H1 (cell line): ENCODE measurements around the gene ARHGEF10L. TPM values are rescaled to one million over a fixed set of nuclear protein-coding genes. Genes with fewer than 3 reads are reported as not detected.
A peak's percentile ranks its signal among the peaks of the same experiment; 100 is the strongest.

ENCODE experiments used
- CTCF ChIA-PET: fragments of 300-600 bp; sonication (Branson Sonifier 250); formaldehyde crosslinking; loops from one replicate; lab custom pipeline; 2021; ENCODE audit not compliant: partially characterized antibody; lab: Charles Lee
- POLR2A ChIA-PET: fragments of 300-600 bp; sonication (Branson Sonifier 250); formaldehyde crosslinking; loops from one replicate; lab custom pipeline; 2021; ENCODE audit warnings: inconsistent platforms; ENCODE audit not compliant: partially characterized antibody; lab: Charles Lee
- DNase-seq, 2 experiments: peaks; one replicate each; pipeline versions ENCODE4 v3.0.0 to v3.0.0-alpha.2; 2010 to 2022; ENCODE audit warnings: low spot score in 2 of 2, low read depth in 1 of 2, mixed read lengths in 1 of 2
- FAIRE-seq: peaks from 2 replicates; lab custom pipeline; 2011; peaks lifted over from hg19 to GRCh38; lab: Jason Lieb, UNC
- H2AFZ ChIP-seq: 2 replicates; pipeline ENCODE4 v1.8.1; 2012; ENCODE audit warnings: low read length, inconsistent platforms
- H2AK5ac ChIP-seq: 2 replicates; pipeline ENCODE4 v1.6.1; 2013; ENCODE audit warnings: low read depth, low read length
- H2BK120ac ChIP-seq: replicated peaks from 2 replicates; pipeline ENCODE3; 2013; ENCODE audit warnings: low read depth, low read length, inconsistent platforms
- H2BK12ac ChIP-seq: 2 replicates; pipeline ENCODE4 v1.6.1; 2013; ENCODE audit warnings: low read depth, low read length
- H2BK15ac ChIP-seq: 2 replicates; pipeline ENCODE4 v1.6.1; 2013; ENCODE audit warnings: low read length
- H2BK20ac ChIP-seq: 2 replicates; pipeline ENCODE4 v1.6.1; 2013; ENCODE audit warnings: low read length
- H2BK5ac ChIP-seq: 2 replicates; pipeline ENCODE4 v1.6.1; 2013; ENCODE audit warnings: low read depth, low read length
- H3K14ac ChIP-seq: 2 replicates; pipeline ENCODE4 v1.6.1; 2013; ENCODE audit warnings: inconsistent platforms; ENCODE audit not compliant: insufficient read length
- H3K18ac ChIP-seq: 2 replicates; pipeline ENCODE4 v1.6.1; 2013; ENCODE audit warnings: low read length; ENCODE audit errors: extremely low read depth
- H3K23ac ChIP-seq: 2 replicates; pipeline ENCODE4 v1.6.1; 2013; ENCODE audit warnings: inconsistent platforms; ENCODE audit not compliant: insufficient read length
- H3K23me2 ChIP-seq: 2 replicates; pipeline ENCODE4 v1.6.1; 2013; ENCODE audit warnings: low read depth, low read length
- H3K27ac ChIP-seq: 2 replicates; pipeline ENCODE4 v1.6.1; 2011; ENCODE audit warnings: low read depth, low read length, inconsistent platforms
- H3K27me3 ChIP-seq, 4 experiments: replicated peaks in 1 of 4; 1 replicate in 1 of 4; 2 replicates in 3 of 4; pipeline versions ENCODE4 v1.6.1 to v1.8.1; 2011 to 2013; ENCODE audit warnings: low read length in 3 of 4, mild to moderate bottlenecking in 3 of 4, inconsistent platforms in 2 of 4, mixed read lengths in 2 of 4, moderate library complexity in 1 of 4; ENCODE audit not compliant: control insufficient read depth in 3 of 4, insufficient read depth in 3 of 4; ENCODE audit errors: extremely low read depth in 1 of 4
- H3K36me3 ChIP-seq, 4 experiments: 2 replicates each; pipeline versions ENCODE4 v1.6.1 to v1.8.1; 2011 to 2013; ENCODE audit warnings: mild to moderate bottlenecking in 4 of 4, low read length in 3 of 4, moderate library complexity in 2 of 4, control low read depth in 1 of 4, inconsistent platforms in 1 of 4; ENCODE audit not compliant: insufficient read depth in 4 of 4, control insufficient read depth in 2 of 4
- H3K4ac ChIP-seq: replicated peaks from 2 replicates; pipeline ENCODE3; 2013; ENCODE audit warnings: low read length, low read depth, mixed read lengths, inconsistent platforms; ENCODE audit not compliant: insufficient read length
- H3K4me1 ChIP-seq, 4 experiments: replicated peaks in 1 of 4; 1 replicate in 1 of 4; 2 replicates in 3 of 4; pipeline versions ENCODE4 v1.6.1 to v1.8.1; 2011 to 2013; ENCODE audit warnings: low read length in 3 of 4, inconsistent platforms in 2 of 4, mixed read lengths in 1 of 4; ENCODE audit not compliant: insufficient read depth in 4 of 4, control insufficient read depth in 3 of 4
- H3K4me2 ChIP-seq, 2 experiments: 2 replicates each; pipeline versions ENCODE4 v1.6.1 to v1.8.1; 2011 to 2013; ENCODE audit warnings: low read depth in 2 of 2, low read length in 2 of 2, control low read depth in 1 of 2, inconsistent platforms in 1 of 2, mild to moderate bottlenecking in 1 of 2; ENCODE audit not compliant: insufficient read depth in 1 of 2
- H3K4me3 ChIP-seq, 4 experiments: fragments of 200-600, 300-600 bp in 1 of 4; sonication (generic), shearing (Covaris generic), sonication (Bioruptor Twin) in 1 of 4; 2 replicates each; pipeline versions ENCODE4 v1.5.1 to v1.8.1; 2011 to 2016; ENCODE audit warnings: low read length in 4 of 4, low read depth in 3 of 4, control low read depth in 2 of 4, inconsistent platforms in 2 of 4, mild to moderate bottlenecking in 2 of 4, mixed read lengths in 1 of 4, moderate library complexity in 1 of 4; ENCODE audit not compliant: insufficient read depth in 2 of 4; ENCODE audit errors: extremely low read depth in 1 of 4
- H3K56ac ChIP-seq: replicated peaks from 2 replicates; pipeline ENCODE3; 2013; ENCODE audit warnings: low read depth, mild to moderate bottlenecking, mixed read lengths, low read length, inconsistent platforms; ENCODE audit not compliant: insufficient read length
- H3K79me1 ChIP-seq: 2 replicates; pipeline ENCODE4 v1.6.1; 2013; ENCODE audit warnings: low read depth, low read length, control low read depth
- H3K79me2 ChIP-seq, 2 experiments: 2 replicates each; pipeline versions ENCODE4 v1.6.1 to v1.8.1; 2012 to 2013; ENCODE audit warnings: low read length in 2 of 2, mild to moderate bottlenecking in 2 of 2, inconsistent platforms in 1 of 2; ENCODE audit not compliant: insufficient read depth in 2 of 2, control insufficient read depth in 1 of 2
- H3K9ac ChIP-seq, 4 experiments: replicated peaks in 1 of 4; 1 replicate in 1 of 4; 2 replicates in 3 of 4; pipeline versions ENCODE4 v1.6.1 to v1.8.1; 2011 to 2013; ENCODE audit warnings: low read depth in 3 of 4, low read length in 3 of 4, control low read depth in 2 of 4, mild to moderate bottlenecking in 2 of 4, moderate library complexity in 2 of 4, inconsistent platforms in 1 of 4; ENCODE audit errors: extremely low read depth in 1 of 4
- H3K9me3 ChIP-seq, 2 experiments: 2 replicates each; pipeline versions ENCODE4 v1.6.1 to v1.8.1; 2012 to 2013; ENCODE audit warnings: mild to moderate bottlenecking in 2 of 2, moderate library complexity in 2 of 2, control low read depth in 1 of 2, inconsistent platforms in 1 of 2, low read depth in 1 of 2, low read length in 1 of 2, mixed read lengths in 1 of 2; ENCODE audit not compliant: insufficient read depth in 2 of 2
- H4K20me1 ChIP-seq, 2 experiments: replicated peaks in 1 of 2; 2 replicates each; pipeline versions ENCODE3 to v1.8.1; 2011 to 2013; ENCODE audit warnings: inconsistent platforms in 2 of 2, low read length in 2 of 2, mild to moderate bottlenecking in 1 of 2; ENCODE audit not compliant: insufficient read depth in 2 of 2, control insufficient read depth in 1 of 2
- H4K5ac ChIP-seq: 2 replicates; pipeline ENCODE4 v1.6.1; 2013; ENCODE audit warnings: low read length, low read depth, mixed read lengths, inconsistent platforms; ENCODE audit not compliant: insufficient read length
- H4K8ac ChIP-seq: 2 replicates; pipeline ENCODE4 v1.8.0; 2013; ENCODE audit warnings: mild to moderate bottlenecking, moderate library complexity, low read length, inconsistent platforms; ENCODE audit not compliant: insufficient read depth; ENCODE audit errors: extremely low read depth
- H4K91ac ChIP-seq: replicated peaks from 2 replicates; pipeline ENCODE3; 2013; ENCODE audit warnings: low read length, mixed read lengths, inconsistent platforms; ENCODE audit not compliant: insufficient read length
- CREB1 ChIP-seq: IDR thresholded peaks from 2 replicates; pipeline ENCODE4 v1.6.1; 2012; ENCODE audit warnings: inconsistent platforms
- E2F6 ChIP-seq: IDR thresholded peaks from 2 replicates; pipeline ENCODE4 v1.6.1; 2012; ENCODE audit warnings: inconsistent platforms
- EP300 ChIP-seq, 2 experiments: IDR thresholded peaks; 1 replicate in 1 of 2; 2 replicates in 1 of 2; pipeline ENCODE4 v1.6.1; 2011 to 2012; ENCODE audit warnings: low read depth in 2 of 2, low read length in 2 of 2, mild to moderate bottlenecking in 2 of 2, borderline replicate concordance in 1 of 2, inconsistent platforms in 1 of 2, moderate library complexity in 1 of 2
- GABPA ChIP-seq: IDR thresholded peaks from 2 replicates; pipeline ENCODE4 v1.6.1; 2011; ENCODE audit warnings: mild to moderate bottlenecking, low read length, moderate library complexity, borderline replicate concordance; ENCODE audit not compliant: insufficient read depth
- HDAC6 ChIP-seq: IDR thresholded peaks from one replicate; pipeline ENCODE4 v1.7.1; 2012; ENCODE audit warnings: low read depth, mild to moderate bottlenecking, inconsistent platforms, low read length, moderate library complexity
- PHF8 ChIP-seq: fragments of 200-600 bp; sonication (generic); conservative IDR thresholded peaks from 2 replicates; pipeline ENCODE4 v1.7.1; 2012; ENCODE audit warnings: low read depth, mild to moderate bottlenecking, inconsistent platforms, low read length, moderate library complexity
- RAD21 ChIP-seq, 2 experiments: IDR thresholded peaks in 1 of 2; conservative IDR thresholded peaks in 1 of 2; 2 replicates each; pipeline ENCODE4 v1.6.1; 2011; ENCODE audit warnings: low read depth in 2 of 2, low read length in 2 of 2, improper control_type of control experiment in 1 of 2, inconsistent platforms in 1 of 2, mild to moderate bottlenecking in 1 of 2, moderate library complexity in 1 of 2
- SIN3A ChIP-seq, 2 experiments: IDR thresholded peaks in 1 of 2; conservative IDR thresholded peaks in 1 of 2; 2 replicates each; pipeline ENCODE4 v1.6.1; 2011 to 2012; ENCODE audit warnings: low read length in 2 of 2, improper control_type of control experiment in 1 of 2, low read depth in 1 of 2, mild to moderate bottlenecking in 1 of 2
- SP2 ChIP-seq: IDR thresholded peaks from 2 replicates; pipeline ENCODE4 v1.6.1; 2012; ENCODE audit warnings: mild to moderate bottlenecking, low read length, inconsistent platforms
- WGBS, 2 experiments: shearing (Covaris generic) in 1 of 2; methylation state at CpG; one replicate each; pipeline versions ENCODE4 v1.1.6 to v1.1.7; 2013 to 2015; ENCODE audit warnings: low lambda C conversion rate in 2 of 2, mixed read lengths in 2 of 2, inconsistent platforms in 1 of 2, low coverage in 1 of 2, missing lambda C conversion rate in 1 of 2; ENCODE audit not compliant: insufficient replicate concordance in 2 of 2, insufficient coverage in 1 of 2, insufficient read length in 1 of 2; ENCODE audit errors: extremely low coverage in 1 of 2, missing lambda C conversion rate in 1 of 2; 5-methylcytosine and 5-hydroxymethylcytosine counted together
- polyA plus RNA-seq, 7 experiments: library from polyadenylated mRNA; depleted of rRNA in 3 of 7; stranded (reverse) in 5 of 7; unstranded in 2 of 7; fragments of >200 nt in 5 of 7; fragments of 200-250 nt in 2 of 7; gene quantifications; 1 replicate in 5 of 7; 2 replicates in 1 of 7; 4 replicates in 1 of 7; pipeline versions ENCODE4 v1.2.1 to v1.2.3, GENCODE V29; 2011 to 2013; ENCODE audit warnings: missing spikeins in 2 of 7, mixed read lengths in 2 of 7
- total RNA-seq: library from RNA; stranded (reverse); fragmentation: NEBNext Ultra II Directional; extraction: Animal tissue kit (Norgen Biotek cat#: 25700); gene quantifications from 2 replicates; pipeline ENCODE4 v1.2.1, GENCODE V29; 2021

ARHGEF10L gene
- total and polyA plus RNA-seq, 2 of the 8 experiments (the other 6 are each of a cell fraction or from before 2014, with no cell fraction given): 33.6 to 39.6 TPM

- Histone ChIP-seq H2AK5ac (no peak overlapping the region), H3K18ac (no peak overlapping the region), H3K56ac (no peak overlapping the region), H2BK20ac (no peak overlapping the region), H4K8ac (no peak overlapping the region), H3K9me3 (no peaks in the 10 kb centered on the region), H2BK120ac (no peak overlapping the region), H2BK12ac (no peak overlapping the region), H3K23me2 (no peaks in the 10 kb centered on the region), H3K27me3 (no peaks in the 10 kb centered on the region), H2BK5ac (0 out of 2 replicates have a peak overlapping the region, but pooled peaks have one; percentile 2), H3K4ac (no peak overlapping the region), H4K5ac (no peak overlapping the region), H3K4me2 (no peak overlapping the region), H3K79me2 (no peaks in the 10 kb centered on the region), H2BK15ac (no peak overlapping the region), H2AFZ (no peak overlapping the region), H3K4me1 (peaks cover 0 to 3% (median 0%) of the 10 kb centered on the region in 4 experiments; a peak in 1 of 7 replicates), H4K91ac (no peak overlapping the region), H4K20me1 (peaks cover 0 to 4% of the 10 kb centered on the region in 2 experiments), H3K36me3 (peaks cover 7 to 25% (median 15%) of the 10 kb centered on the region in 4 experiments; a peak in 7 of 8 replicates), H3K4me3 (no peak overlapping the region), H3K23ac (no peak overlapping the region), H3K27ac (0 out of 2 replicates have a peak overlapping the region, but pooled peaks have one; percentile 12), H3K14ac (no peak overlapping the region), H3K9ac (no peak overlapping the region), H3K79me1 (0 out of 2 replicates have a peak, but pooled peaks cover 2% of the 10 kb centered on the region)
- ChIA-PET CTCF (interaction anchor here (0.5 to 2.5 kb wide), 25 partner anchors 10 to 975 kb away, joined by 3 to 19 read pairs (median 4); no protein-coding TSS in a partner anchor), POLR2A (interaction anchor here (1.0 kb wide), 1 partner anchor 23 kb away, joined by 4 read pairs; no protein-coding TSS in a partner anchor)
- FAIRE-seq: peak; percentile 71
- DNase-seq: peak; percentile 33 to 88
- 66% methylated on average over 11 of the region's 11 CpGs; no CpG with 5 or more reads in 1 of the 2 experiments for WGBS, 2 experiments
- TF ChIP-seq PHF8: no peak
- TF ChIP-seq GABPA: no peak
- TF ChIP-seq HDAC6: no peak
- no peak for TF ChIP-seq EP300 (IDR thresholded peaks at IDR 0.05; ENCODE audit: borderline replicate concordance in 1 of 2, low read depth in 2 of 2, low read length in 2 of 2)
- TF ChIP-seq CREB1: no peak
- TF ChIP-seq E2F6: 0 out of 2 replicates have a peak, but pooled peaks have one; percentile 13
- TF ChIP-seq SIN3A (conservative IDR thresholded peaks at IDR 0.05 in 1 of 2, IDR thresholded peaks at IDR 0.05 in 1 of 2; ENCODE audit: low read depth in 1 of 2, low read length in 2 of 2): peak in 1 of 2 experiments; percentile 52; a peak in 1 of 4 replicates
- no peak for TF ChIP-seq SP2
- TF ChIP-seq RAD21 (IDR thresholded peaks at IDR 0.05 in 1 of 2, conservative IDR thresholded peaks at IDR 0.05 in 1 of 2; ENCODE audit: low read depth in 2 of 2, low read length in 2 of 2): peak; percentile 65 to 72
Measured at GRCh38 chr1:17629460-17629859, 90.0 kb downstream of the ARHGEF10L start.
